COLO668 (cell line): Measurements from ENCODE around the gene TSPAN32.
"Not testable (repeated sequence)": the region's sequence is repeated elsewhere in the genome, so short reads cannot be mapped to it uniquely, and the experiment has no call there.

Experiments
- DNase-seq: peaks from one replicate; lab custom pipeline; 2025; ENCODE audit not compliant: unreplicated experiment; lab: John Stamatoyannopoulos, UW

Gene TSPAN32

GRCh38 chr11:2280208-2280607 lies 21.6 kb upstream of the TSPAN32 start:
- DNase-seq: no peak

GRCh38 chr11:2286350-2286749 lies 15.5 kb upstream of the TSPAN32 start:
- not testable (repeated sequence) for DNase-seq

DNA sequence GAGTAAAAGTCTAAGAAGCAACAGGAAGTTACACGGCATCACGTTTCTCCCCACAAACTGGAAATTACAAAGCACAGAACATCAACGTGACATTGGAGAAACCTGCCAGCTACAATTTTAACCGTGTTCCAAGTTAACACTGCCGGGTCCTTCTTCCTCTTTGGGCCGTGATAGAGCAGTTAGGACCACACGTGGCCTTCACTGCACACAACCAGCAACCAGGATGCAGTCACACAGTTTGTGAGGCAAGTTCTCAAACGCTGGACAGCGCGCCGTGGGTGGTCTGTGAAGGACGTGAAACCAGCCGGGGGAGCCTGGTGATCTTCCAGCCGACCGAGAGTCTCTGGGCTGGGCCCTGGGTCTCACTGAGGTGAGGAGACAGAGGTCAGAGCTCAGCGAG lies 14.7 kb upstream of the TSPAN32 start:
- no peak for DNase-seq

- DNase-seq: no peak
Measured at GRCh38 chr11:2289350-2289749, 12.5 kb upstream of the TSPAN32 start.

DNA sequence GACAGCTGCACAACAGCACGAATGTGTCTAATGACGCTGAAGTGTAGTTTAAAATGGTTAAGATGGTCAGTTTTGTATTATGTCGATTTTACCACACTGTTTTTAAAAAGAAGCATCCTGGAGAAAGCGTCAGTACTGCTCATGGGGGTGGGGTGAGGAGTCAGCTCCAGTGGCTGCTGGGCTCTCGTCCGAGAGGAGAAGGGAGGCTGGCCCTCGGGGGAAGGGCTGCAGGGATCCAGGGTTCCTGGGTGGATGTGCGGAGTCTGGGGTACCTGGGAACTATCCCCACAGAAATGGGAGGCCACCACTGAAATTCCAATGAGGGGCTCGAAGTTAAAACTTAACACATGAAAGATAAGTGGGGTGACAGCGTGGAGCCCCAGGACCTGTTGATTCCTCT lies 12.0 kb upstream of the TSPAN32 start:
- DNase-seq: no peak

- no peak for DNase-seq
Measured at GRCh38 chr11:2290351-2290841, 11.4 kb upstream of the TSPAN32 start.

DNA sequence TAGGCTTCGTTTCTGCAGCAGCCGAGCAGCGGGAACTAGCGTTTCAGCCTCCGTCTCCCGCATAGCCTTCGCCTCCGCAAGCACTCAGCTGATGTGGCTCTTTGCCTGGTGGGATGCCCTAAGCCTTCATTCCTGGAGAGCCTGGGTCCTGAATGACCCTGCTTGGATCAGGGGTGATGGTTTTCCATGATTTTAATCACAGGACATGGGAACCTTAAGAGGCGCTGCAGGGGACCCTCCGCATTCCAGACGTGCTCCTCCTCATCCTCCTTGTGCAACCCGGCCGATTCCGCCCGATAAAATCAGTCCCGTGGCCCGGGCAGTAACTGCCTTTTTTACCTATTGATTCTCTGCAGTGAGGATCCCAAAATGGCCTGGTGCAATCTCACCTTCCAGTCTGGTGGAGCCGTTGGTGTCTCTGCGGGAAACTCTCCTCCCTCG lies 8.3 kb upstream of the TSPAN32 start:
- DNase-seq: no peak

DNA sequence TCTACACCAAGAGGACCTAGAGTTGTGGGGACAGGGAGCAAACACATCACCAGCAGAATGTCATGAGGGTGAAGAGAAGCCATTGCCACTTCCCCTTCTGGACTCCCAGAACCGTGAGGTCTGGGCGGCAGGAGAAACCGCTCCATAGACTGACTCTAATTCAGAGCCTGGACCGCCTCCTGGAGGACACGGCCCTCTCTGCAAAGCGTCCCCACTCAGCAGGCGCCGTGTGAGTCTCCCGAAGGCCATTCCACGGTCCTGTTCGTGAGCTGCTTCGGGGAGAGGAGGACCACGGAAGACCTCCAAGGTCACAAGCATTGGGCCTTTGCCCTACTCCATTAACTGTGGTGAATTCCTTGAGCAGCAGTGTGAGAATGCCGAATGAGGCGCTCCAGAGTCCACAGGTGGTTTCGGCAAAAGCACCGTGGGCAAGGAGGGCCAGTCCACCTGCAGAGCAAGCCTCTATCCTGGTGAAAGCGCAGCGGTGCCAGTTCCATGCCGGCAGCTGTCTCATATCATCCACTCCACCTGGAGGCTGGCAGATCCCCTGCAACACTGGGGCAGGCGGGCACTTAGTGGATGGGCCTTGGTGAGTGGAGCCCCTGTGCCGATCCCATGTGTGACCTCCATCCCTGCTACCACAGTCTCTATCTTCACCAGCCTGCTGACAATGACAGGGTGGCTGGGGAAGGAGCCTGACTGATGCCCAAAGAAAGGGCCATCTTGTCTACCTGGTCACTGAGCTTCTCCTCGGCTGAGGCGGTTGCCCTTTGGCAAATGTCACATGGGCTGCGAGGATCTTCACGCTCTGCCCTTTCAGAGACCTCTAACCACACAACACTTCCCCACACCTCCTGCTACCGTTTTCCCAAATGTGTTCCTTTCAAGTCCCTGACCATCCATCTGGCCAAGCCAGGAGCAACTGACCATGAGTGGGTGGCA lies 7.6 kb upstream of the TSPAN32 start:
- DNase-seq: no peak

- DNase-seq: no peak
Measured at GRCh38 chr11:2294926-2295290, 6.9 kb upstream of the TSPAN32 start.

- no peak for DNase-seq
Measured at GRCh38 chr11:2295971-2296912, 5.6 kb upstream of the TSPAN32 start.

- no peak for DNase-seq
Measured at GRCh38 chr11:2296913-2297622, 4.7 kb upstream of the TSPAN32 start.

- DNase-seq: no peak
Measured at GRCh38 chr11:2297623-2298030, 4.2 kb upstream of the TSPAN32 start.

DNA sequence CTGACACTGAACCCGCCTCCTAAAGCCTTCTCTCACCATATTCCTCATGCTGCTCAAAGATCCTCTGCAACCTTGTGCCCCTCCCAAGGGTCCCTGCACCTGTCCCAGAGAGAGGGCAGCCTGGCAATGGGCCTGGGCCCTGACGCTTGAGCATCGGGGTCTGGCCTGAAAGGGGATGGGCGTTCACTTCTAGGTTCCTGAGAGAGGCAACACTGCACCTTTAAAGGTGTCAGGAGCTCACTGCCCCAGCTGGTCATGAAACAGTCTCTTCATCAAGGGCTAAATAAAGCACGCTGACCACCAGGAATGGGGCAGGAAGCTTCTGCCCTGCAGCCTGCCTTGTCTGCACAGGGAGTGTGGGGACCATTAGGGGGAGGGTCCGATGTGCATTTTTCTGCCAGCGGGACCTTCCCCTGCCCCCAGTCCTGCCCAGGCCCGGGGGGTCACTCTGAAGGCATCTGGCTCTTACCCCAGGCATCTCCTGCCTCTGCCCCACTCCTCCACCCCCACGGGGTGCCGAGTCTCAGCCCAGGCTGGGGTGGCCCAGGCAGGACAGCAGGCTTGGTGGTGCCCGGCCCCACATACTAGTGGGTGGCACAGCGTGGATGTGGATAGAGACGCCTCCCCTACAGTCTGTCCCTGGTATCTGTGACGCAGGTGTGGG lies 3.5 kb upstream of the TSPAN32 start:
- no peak for DNase-seq

GRCh38 chr11:2298795-2299761 lies 2.7 kb upstream of the TSPAN32 start:
- peak; percentile 25 for DNase-seq

- no peak for DNase-seq
Measured at GRCh38 chr11:2299773-2300172, 2.0 kb upstream of the TSPAN32 start.

- no peak for DNase-seq
Measured at GRCh38 chr11:2300290-2300935, 1.4 kb upstream of the TSPAN32 start.

- no peak for DNase-seq
Measured at GRCh38 chr11:2300936-2301630, 730 bp upstream of the TSPAN32 start.

DNA sequence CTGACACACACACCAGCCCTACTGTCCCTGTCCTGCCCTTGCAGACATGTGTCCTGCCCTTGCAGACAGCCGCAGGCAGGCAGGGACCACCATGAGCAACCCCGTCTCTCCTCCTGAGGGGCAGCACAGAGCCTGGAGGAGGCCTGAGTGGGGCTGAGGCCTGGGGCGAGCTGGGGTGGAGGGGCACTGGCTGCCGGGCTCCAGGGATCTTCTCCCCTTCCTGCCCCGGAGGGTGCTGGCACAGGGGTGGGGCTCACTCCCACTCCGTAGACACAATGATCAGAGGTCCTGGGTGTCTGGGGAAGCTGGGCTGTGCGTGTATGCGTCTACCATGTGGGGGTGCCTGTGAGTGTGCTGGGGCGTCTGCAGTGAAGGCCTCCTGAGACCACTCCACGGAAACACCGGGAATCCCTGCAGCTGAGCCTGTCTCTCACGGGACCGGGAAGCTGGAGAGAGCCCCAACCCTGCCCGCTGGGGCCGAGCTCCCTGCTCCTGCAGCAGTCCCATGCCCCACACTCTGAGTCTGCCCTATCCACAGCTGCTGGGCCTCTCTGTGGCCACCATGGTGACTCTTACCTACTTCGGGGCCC lies 588 bp downstream of the TSPAN32 start:
- DNase-seq: no peak
